UCSD-AML1 (cell line): ENCODE measurements around the gene VLDLR.

Source experiments
- DNase-seq: peaks from one replicate; lab custom pipeline; 2025; ENCODE audit not compliant: unreplicated experiment; lab: John Stamatoyannopoulos, UW

VLDLR gene

GRCh38 chr9:2662496-2662895, 40.9 kb downstream of the VLDLR start:
- no peak for DNase-seq

GRCh38 chr9:2663461-2664173, 42.0 kb downstream of the VLDLR start:
- DNase-seq, result no peak

- DNase-seq, result no peak
These were observed 42.8 kb downstream of the VLDLR start for GRCh38 chr9:2664174-2665065.

GRCh38 chr9:2666569-2666968, 45.0 kb downstream of the VLDLR start:
- no peak for DNase-seq

- DNase-seq, result no peak
These were observed 51.6 kb downstream of the VLDLR start for GRCh38 chr9:2673161-2673560.

GRCh38 chr9:2674141-2674824, 52.7 kb downstream of the VLDLR start:
- no peak for DNase-seq

GRCh38 chr9:2675834-2676233, 54.2 kb downstream of the VLDLR start:
- DNase-seq, result no peak

GRCh38 chr9:2676466-2676865, 54.9 kb downstream of the VLDLR start:
- no peak for DNase-seq

GRCh38 chr9:2677915-2678889, 56.6 kb downstream of the VLDLR start:
- DNase-seq, result no peak

- DNase-seq, result no peak
These were observed 57.4 kb downstream of the VLDLR start for GRCh38 chr9:2679011-2679410.

GRCh38 chr9:2681981-2682380, 60.4 kb downstream of the VLDLR start:
- no peak for DNase-seq

GRCh38 chr9:2686911-2687310, 65.3 kb downstream of the VLDLR start:
- DNase-seq, result no peak

GRCh38 chr9:2688636-2689035, 67.0 kb downstream of the VLDLR start:
- no peak for DNase-seq

GRCh38 chr9:2691212-2691611, 69.6 kb downstream of the VLDLR start:
- no peak for DNase-seq

- DNase-seq, result no peak
These were observed 70.0 kb downstream of the VLDLR start for GRCh38 chr9:2691626-2692025.

- DNase-seq, result no peak
These were observed 71.5 kb downstream of the VLDLR start for GRCh38 chr9:2693056-2693455.

GRCh38 chr9:2697492-2697891, 75.9 kb downstream of the VLDLR start:
- DNase-seq, result no peak

GRCh38 chr9:2700398-2700797, 78.8 kb downstream of the VLDLR start:
- DNase-seq, result no peak

- no peak for DNase-seq
These were observed 79.4 kb downstream of the VLDLR start for GRCh38 chr9:2700909-2701550.

- DNase-seq, result no peak
These were observed 82.9 kb downstream of the VLDLR start for GRCh38 chr9:2704504-2704903.
